GM04504 (cell line): ENCODE results near the gene EYA4.

Experiments used
- DNase-seq: peaks from one replicate; pipeline ENCODE4 v3.0.0-alpha.2; 2012; ENCODE audit warnings: low read depth

The EYA4 gene

GRCh38 chr6:133242637-133243585 lies 1.8 kb downstream of the EYA4 start:
- no peak for DNase-seq

GRCh38 chr6:133243723-133244305 lies 2.7 kb downstream of the EYA4 start:
- no peak for DNase-seq

- DNase-seq = no peak
Observed at GRCh38 chr6:133244519-133244918, 3.4 kb downstream of the EYA4 start.

GRCh38 chr6:133245007-133245406 lies 3.9 kb downstream of the EYA4 start:
- no peak for DNase-seq

- DNase-seq = no peak
Observed at GRCh38 chr6:133245422-133245903, 4.3 kb downstream of the EYA4 start.

GRCh38 chr6:133247581-133247980 lies 6.4 kb downstream of the EYA4 start:
- no peak for DNase-seq

- no peak for DNase-seq
Observed at GRCh38 chr6:133248241-133249001, 7.3 kb downstream of the EYA4 start.

GRCh38 chr6:133251688-133252087 lies 10.5 kb downstream of the EYA4 start:
- no peak for DNase-seq

GRCh38 chr6:133254552-133255228 lies 13.5 kb downstream of the EYA4 start:
- no peak for DNase-seq

- DNase-seq = no peak
Observed at GRCh38 chr6:133257545-133258105, 16.5 kb downstream of the EYA4 start.

- DNase-seq = no peak
Observed at GRCh38 chr6:133259561-133259960, 18.4 kb downstream of the EYA4 start.

- no peak for DNase-seq
Observed at GRCh38 chr6:133262804-133263203, 21.6 kb downstream of the EYA4 start.

GRCh38 chr6:133265066-133265465 lies 23.9 kb downstream of the EYA4 start:
- DNase-seq = no peak

- no peak for DNase-seq
Observed at GRCh38 chr6:133266186-133266585, 25.0 kb downstream of the EYA4 start.

- DNase-seq = no peak
Observed at GRCh38 chr6:133268621-133269020, 27.5 kb downstream of the EYA4 start.

GRCh38 chr6:133274813-133275212 lies 33.7 kb downstream of the EYA4 start:
- no peak for DNase-seq

- no peak for DNase-seq
Observed at GRCh38 chr6:133275213-133275612, 34.1 kb downstream of the EYA4 start.

GRCh38 chr6:133277228-133277899 lies 36.2 kb downstream of the EYA4 start:
- no peak for DNase-seq

- DNase-seq = no peak
Observed at GRCh38 chr6:133277900-133278545, 36.9 kb downstream of the EYA4 start.

- no peak for DNase-seq
Observed at GRCh38 chr6:133286765-133287164, 45.6 kb downstream of the EYA4 start.

GRCh38 chr6:133288662-133289061 lies 47.5 kb downstream of the EYA4 start:
- no peak for DNase-seq
